GM15510 (cell line): ENCODE results near the gene PAM.

ENCODE experiments used
- POLR2A ChIP-seq: IDR thresholded peaks from 3 replicates; pipeline ENCODE4 v1.6.1; 2011; ENCODE audit warnings: borderline replicate concordance; ENCODE audit not compliant: insufficient read length; ENCODE audit errors: extremely low read depth

Gene PAM

GRCh38 chr5:102969641-102970040 lies 214.5 kb downstream of the PAM start:
- no peak for TF ChIP-seq POLR2A

GRCh38 chr5:102971676-102972293 lies 216.7 kb downstream of the PAM start:
- no peak for TF ChIP-seq POLR2A

- TF ChIP-seq POLR2A, result no peak
These were observed 219.1 kb downstream of the PAM start for GRCh38 chr5:102974177-102974576.

- no peak for TF ChIP-seq POLR2A
These were observed 219.9 kb downstream of the PAM start for GRCh38 chr5:102975045-102975444.

- TF ChIP-seq POLR2A, result no peak
These were observed 220.5 kb downstream of the PAM start for GRCh38 chr5:102975457-102976182.

- no peak for TF ChIP-seq POLR2A
These were observed 227.0 kb downstream of the PAM start for GRCh38 chr5:102981957-102982635.

GRCh38 chr5:102986074-102986473 lies 231.0 kb downstream of the PAM start:
- TF ChIP-seq POLR2A, result no peak

GRCh38 chr5:102988459-102988858 lies 233.4 kb downstream of the PAM start:
- no peak for TF ChIP-seq POLR2A

GRCh38 chr5:102991802-102992201 lies 236.7 kb downstream of the PAM start:
- no peak for TF ChIP-seq POLR2A

GRCh38 chr5:102996011-102996575 lies 241.0 kb downstream of the PAM start:
- TF ChIP-seq POLR2A, result no peak

GRCh38 chr5:102998224-102998623 lies 243.1 kb downstream of the PAM start:
- no peak for TF ChIP-seq POLR2A

- no peak for TF ChIP-seq POLR2A
These were observed 244.1 kb downstream of the PAM start for GRCh38 chr5:102999191-102999590.

GRCh38 chr5:103000089-103000488 lies 245.0 kb downstream of the PAM start:
- no peak for TF ChIP-seq POLR2A

GRCh38 chr5:103003872-103004271 lies 248.8 kb downstream of the PAM start:
- no peak for TF ChIP-seq POLR2A

GRCh38 chr5:103005276-103005675 lies 250.2 kb downstream of the PAM start:
- no peak for TF ChIP-seq POLR2A
